DOHH2 (cell line): ENCODE results near the gene HS2ST1.
"Not testable (repeated sequence)": the region's sequence is repeated elsewhere in the genome, so short reads cannot be mapped to it uniquely, and the experiment has no call there.

Experiments used
- H3F3A ChIP-seq: fragments of 200-600 bp; sonication (generic), shearing (Covaris generic); 2 replicates; pipeline ENCODE4 v1.6.0; 2016; ENCODE audit warnings: antibody characterized with exemption, mild to moderate bottlenecking; ENCODE audit not compliant: control insufficient read depth, insufficient read depth
- H3K27ac ChIP-seq: fragments of 200-600 bp; sonication (generic); 2 replicates; pipeline ENCODE4 v1.5.1; 2014; ENCODE audit warnings: low read depth, mild to moderate bottlenecking, low read length, moderate library complexity
- H3K27me3 ChIP-seq: fragments of 200-600 bp; sonication (generic); 2 replicates; pipeline ENCODE4 v1.6.1; 2014; ENCODE audit warnings: mild to moderate bottlenecking, low read length, mixed read lengths; ENCODE audit not compliant: control insufficient read depth
- H3K36me3 ChIP-seq: fragments of 200-600 bp; sonication (generic); 2 replicates; pipeline ENCODE4 v1.6.1; 2014; ENCODE audit warnings: mild to moderate bottlenecking, low read length, moderate library complexity, mixed read lengths; ENCODE audit not compliant: control insufficient read depth
- H3K4me1 ChIP-seq: fragments of 200-600 bp; sonication (generic); 2 replicates; pipeline ENCODE4 v1.6.1; 2014; ENCODE audit warnings: mild to moderate bottlenecking, low read length, mixed read lengths; ENCODE audit not compliant: control insufficient read depth
- H3K4me2 ChIP-seq: fragments of 200-600 bp; sonication (generic); 2 replicates; pipeline ENCODE4 v1.6.0; 2014; ENCODE audit warnings: mild to moderate bottlenecking, low read length, moderate library complexity
- H3K4me3 ChIP-seq: fragments of 200-600 bp; sonication (generic); 2 replicates; pipeline ENCODE4 v1.5.1; 2014; ENCODE audit warnings: mild to moderate bottlenecking, low read length, mixed read lengths
- H3K79me2 ChIP-seq: fragments of 200-600 bp; sonication (generic); 2 replicates; pipeline ENCODE4 v1.6.1; 2014; ENCODE audit warnings: mild to moderate bottlenecking, low read length, mixed read lengths; ENCODE audit not compliant: control insufficient read depth
- H3K9me2 ChIP-seq: fragments of 200-600 bp; sonication (generic); replicated peaks from 2 replicates; pipeline ENCODE4 v1.6.1; 2014; ENCODE audit warnings: mild to moderate bottlenecking, low read length, mixed read lengths; ENCODE audit not compliant: control insufficient read depth
- H3K9me3 ChIP-seq: fragments of 200-600 bp; sonication (generic); 2 replicates; pipeline ENCODE4 v1.6.1; 2014; ENCODE audit warnings: antibody characterized with exemption, low read length, mixed read lengths; ENCODE audit not compliant: control insufficient read depth, insufficient read depth
- H4K20me1 ChIP-seq: fragments of 200-600 bp; sonication (generic); 2 replicates; pipeline ENCODE4 v1.6.0; 2014; ENCODE audit warnings: low read depth, mild to moderate bottlenecking, antibody characterized with exemption, low read length, moderate library complexity; ENCODE audit not compliant: control insufficient read depth, insufficient read depth
- EZH2phosphoT487 ChIP-seq: fragments of 200-600 bp; sonication (generic); IDR thresholded peaks from 2 replicates; pipeline ENCODE4 v1.6.1; 2017; ENCODE audit warnings: borderline replicate concordance, mild to moderate bottlenecking, antibody characterized with exemption, low read length, moderate library complexity, mixed read lengths
- TF ChIP-seq, protein P1 (sequence below): fragments of 200-600 bp; sonication (generic); IDR thresholded peaks from one replicate; pipeline ENCODE4 v1.5.1; 2014; ENCODE audit warnings: antibody characterized with exemption, mild to moderate bottlenecking, low read depth, low read length; ENCODE audit not compliant: poor library complexity, severe bottlenecking

HS2ST1 gene

DNA sequence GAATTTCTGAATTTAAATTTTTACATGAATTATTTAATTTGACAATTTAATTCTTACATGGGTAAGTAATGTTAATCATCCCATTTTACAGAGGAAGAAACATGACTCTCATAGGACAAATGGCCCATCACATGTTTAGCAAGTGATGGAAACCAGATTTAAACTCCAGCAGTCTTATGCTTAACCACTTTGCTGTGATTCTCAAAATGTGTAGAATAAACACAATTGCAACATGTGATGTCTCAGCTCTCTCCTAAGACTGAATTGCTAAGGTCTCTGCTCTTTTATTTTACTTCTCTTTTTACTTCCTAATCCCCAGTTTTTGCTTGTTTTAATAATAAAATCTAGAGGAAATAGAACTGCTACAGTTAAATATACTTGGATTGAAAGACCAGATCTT is 42.8 kb downstream of the HS2ST1 start:
- 0 out of 2 replicates have a peak, but pooled peaks cover 3% of the 10 kb centered on the region for H4K20me1 ChIP-seq
- H3K79me2 ChIP-seq = peaks cover 98% of the 10 kb centered on the region
- TF ChIP-seq, protein P1, sequence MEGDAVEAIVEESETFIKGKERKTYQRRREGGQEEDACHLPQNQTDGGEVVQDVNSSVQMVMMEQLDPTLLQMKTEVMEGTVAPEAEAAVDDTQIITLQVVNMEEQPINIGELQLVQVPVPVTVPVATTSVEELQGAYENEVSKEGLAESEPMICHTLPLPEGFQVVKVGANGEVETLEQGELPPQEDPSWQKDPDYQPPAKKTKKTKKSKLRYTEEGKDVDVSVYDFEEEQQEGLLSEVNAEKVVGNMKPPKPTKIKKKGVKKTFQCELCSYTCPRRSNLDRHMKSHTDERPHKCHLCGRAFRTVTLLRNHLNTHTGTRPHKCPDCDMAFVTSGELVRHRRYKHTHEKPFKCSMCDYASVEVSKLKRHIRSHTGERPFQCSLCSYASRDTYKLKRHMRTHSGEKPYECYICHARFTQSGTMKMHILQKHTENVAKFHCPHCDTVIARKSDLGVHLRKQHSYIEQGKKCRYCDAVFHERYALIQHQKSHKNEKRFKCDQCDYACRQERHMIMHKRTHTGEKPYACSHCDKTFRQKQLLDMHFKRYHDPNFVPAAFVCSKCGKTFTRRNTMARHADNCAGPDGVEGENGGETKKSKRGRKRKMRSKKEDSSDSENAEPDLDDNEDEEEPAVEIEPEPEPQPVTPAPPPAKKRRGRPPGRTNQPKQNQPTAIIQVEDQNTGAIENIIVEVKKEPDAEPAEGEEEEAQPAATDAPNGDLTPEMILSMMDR = no peak
- no peak for TF ChIP-seq EZH2phosphoT487

DNA sequence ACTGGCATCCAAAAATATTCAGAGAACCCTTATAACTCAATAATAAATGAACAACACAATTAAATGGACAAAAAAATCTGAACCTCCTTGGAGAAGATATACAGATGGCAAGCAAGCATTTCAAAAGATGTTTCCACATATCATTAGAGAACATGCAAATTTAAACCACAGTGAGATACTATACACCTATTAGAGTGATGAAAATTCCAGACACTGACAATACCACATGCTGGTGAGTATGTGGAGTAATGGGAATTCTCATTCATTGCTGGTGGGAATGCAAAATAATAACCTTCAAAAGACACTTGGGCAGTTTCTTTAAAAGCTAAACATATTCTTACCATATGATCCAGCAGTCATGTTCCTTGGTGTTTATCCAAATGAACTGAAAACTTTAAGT is 46.1 kb downstream of the HS2ST1 start:
- Histone ChIP-seq H4K20me1 (0 out of 2 replicates have a peak, but pooled peaks cover 3% of the 10 kb centered on the region), H3K27me3 (no peaks in the 10 kb centered on the region), H3K4me3 (no peak overlapping the region), H3K36me3 (peaks cover 48% of the 10 kb centered on the region), H3K4me2 (no peak overlapping the region), H3K27ac (no peak overlapping the region), H3K9me2 (no peaks in the 10 kb centered on the region), H3F3A (peaks cover 9% of the 10 kb centered on the region), H3K9me3 (no peaks in the 10 kb centered on the region), H3K79me2 (peaks cover 86% of the 10 kb centered on the region), H3K4me1 (peaks cover 37% of the 10 kb centered on the region)
- TF ChIP-seq, protein P1 = no peak
- no peak for TF ChIP-seq EZH2phosphoT487

More for the DNA sequence above, 42.8 kb downstream of the HS2ST1 start:
- Histone ChIP-seq H3K9me3 (no peaks in the 10 kb centered on the region), H3K4me2 (no peak overlapping the region), H3K36me3 (peaks cover 46% of the 10 kb centered on the region), H3K9me2 (no peaks in the 10 kb centered on the region), H3K27ac (no peak overlapping the region), H3K27me3 (no peaks in the 10 kb centered on the region), H3F3A (no peaks in the 10 kb centered on the region), H3K4me1 (peaks cover 54% of the 10 kb centered on the region), H3K4me3 (no peak overlapping the region)

DNA sequence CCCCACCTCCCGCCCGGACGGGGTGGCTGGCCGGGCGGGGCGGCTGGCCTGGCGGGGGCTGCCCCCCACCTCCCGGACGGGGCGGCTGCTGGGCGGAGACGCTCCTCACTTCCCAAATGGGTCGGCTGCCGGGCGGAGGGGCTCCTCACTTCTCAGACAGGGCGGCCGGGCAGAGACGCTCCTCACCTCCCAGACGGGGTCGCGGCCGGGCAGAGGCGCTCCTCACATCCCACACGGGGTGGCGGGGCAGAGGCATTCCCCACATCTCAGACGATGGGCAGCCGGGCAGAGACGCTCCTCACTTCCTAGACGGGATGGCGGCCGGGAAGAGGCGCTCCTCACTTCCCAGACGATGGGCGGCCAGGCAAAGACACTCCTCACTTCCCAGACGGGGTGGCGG is 49.4 kb downstream of the HS2ST1 start:
- not testable (repeated sequence) for H3K27ac ChIP-seq, H4K20me1 ChIP-seq, H3F3A ChIP-seq, H3K9me3 ChIP-seq, H3K9me2 ChIP-seq, H3K4me2 ChIP-seq, H3K4me3 ChIP-seq, H3K27me3 ChIP-seq
- Histone ChIP-seq H3K4me1 (peaks cover 27% of the 10 kb centered on the region), H3K36me3 (peaks cover 53% of the 10 kb centered on the region), H3K79me2 (peaks cover 86% of the 10 kb centered on the region)

DNA sequence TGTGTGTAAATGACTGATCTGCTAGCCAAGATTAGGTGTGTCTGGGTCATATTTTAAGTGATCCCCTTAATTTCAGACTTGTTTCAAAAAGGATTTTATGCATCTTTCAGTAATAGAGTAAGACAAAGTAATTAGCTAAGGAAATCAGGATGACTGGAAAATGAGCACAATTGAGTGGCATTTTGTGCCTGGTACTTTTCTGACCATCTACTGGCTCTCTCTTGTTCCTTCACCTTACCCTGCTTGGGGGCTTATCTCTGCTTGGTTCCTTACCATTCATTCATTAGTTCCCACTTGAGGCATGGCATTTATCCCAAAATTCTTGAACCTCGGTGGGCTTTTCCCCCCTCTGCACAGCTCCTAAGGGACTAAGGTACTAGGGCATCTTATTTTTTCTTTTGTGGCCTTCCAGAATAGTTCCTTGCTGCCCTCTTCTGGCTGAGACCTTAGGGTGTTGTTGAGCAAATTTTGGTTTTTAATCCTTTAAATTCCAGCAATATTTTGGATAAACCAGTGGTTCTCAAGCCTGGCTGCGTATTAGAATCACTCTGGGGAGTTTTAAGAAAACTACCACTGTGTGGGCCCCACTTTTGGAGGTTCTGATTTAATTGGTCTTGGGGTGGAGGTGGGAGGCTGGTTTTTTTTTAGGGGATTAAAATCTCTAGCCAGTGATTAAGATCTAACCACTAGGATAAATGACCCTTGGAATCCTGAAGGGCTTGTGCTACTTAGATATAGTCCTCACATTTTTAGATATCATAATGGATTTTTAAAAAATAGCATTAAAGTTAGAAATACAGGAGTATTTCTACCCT is 50.8 kb downstream of the HS2ST1 start:
- Histone ChIP-seq H3K4me3 (peak overlapping the region; percentile 18; the same call in 1 of the 2 replicates), H3K4me1 (peaks cover 25% of the 10 kb centered on the region), H3F3A (peaks cover 9% of the 10 kb centered on the region), H4K20me1 (no peaks in the 10 kb centered on the region), H3K9me3 (no peaks in the 10 kb centered on the region), H3K27me3 (no peaks in the 10 kb centered on the region), H3K27ac (peak overlapping the region; percentile 20; the same call in 1 of the 2 replicates), H3K36me3 (peaks cover 49% of the 10 kb centered on the region), H3K79me2 (peaks cover 84% of the 10 kb centered on the region), H3K4me2 (peak overlapping the region; percentile 48), H3K9me2 (no peaks in the 10 kb centered on the region)
- TF ChIP-seq EZH2phosphoT487 = no peak
- TF ChIP-seq, protein P1 = peak; percentile 75
